ENCODE measurements around the gene AGAP3. TPM values are rescaled to one million over a fixed set of nuclear protein-coding genes. Genes with fewer than 3 reads are reported as not detected.

Gene AGAP3
- total and polyA plus RNA-seq, 2 of the 4 experiments (the other 2 are of a cell fraction): 35.3 to 93.9 TPM

DNA sequence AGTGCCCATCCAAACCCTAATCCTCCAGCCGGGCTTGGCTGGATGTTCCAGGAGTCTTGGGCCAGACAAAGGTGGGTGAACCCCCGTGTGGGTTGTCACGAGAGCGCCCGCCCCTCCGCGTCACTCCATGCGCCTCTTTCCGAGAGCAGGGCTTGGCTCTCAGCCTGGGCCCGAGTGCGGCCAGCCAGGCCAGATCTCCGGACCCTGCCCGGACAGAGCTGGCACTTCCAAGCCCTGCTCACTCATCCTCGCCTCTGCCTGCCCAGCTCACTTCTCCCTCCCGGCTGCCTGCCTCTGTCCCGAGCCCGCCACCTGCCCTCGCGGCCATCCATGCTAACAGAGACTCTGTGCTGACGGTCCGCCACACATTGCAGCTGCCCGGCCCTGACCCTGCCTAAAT, 34.6 kb downstream of the AGAP3 start:
- CTCF ChIA-PET: no interaction called here
- intact Hi-C loops (cut with micrococcal nuclease): loop anchor here (5.0 kb wide), 1 partner anchor 181 kb away; no protein-coding TSS in a partner anchor

More for the DNA sequence above, 34.6 kb downstream of the AGAP3 start:
- Histone ChIP-seq H4K20me1 (ENCODE audit: insufficient read depth, low read length) (peaks cover 44% of the 10 kb centered on the region), H3K4me3 (ENCODE audit: insufficient read depth, low read depth, low read length) (no peak overlapping the region), H3K9ac (ENCODE audit: low read depth, low read length) (no peak overlapping the region), H3K36me3 (ENCODE audit: control insufficient read depth, insufficient read depth, low read length) (peaks cover 73% of the 10 kb centered on the region), H4K5ac (ENCODE audit: low read depth, low read length) (no peak overlapping the region), H3K23ac (ENCODE audit: low read depth, low read length) (no peak overlapping the region), H2AK5ac (ENCODE audit: low read depth, low read length) (no peak overlapping the region), H3K27me3 (ENCODE audit: control insufficient read depth, insufficient read depth, low read length) (no peaks in the 10 kb centered on the region), H2BK120ac (ENCODE audit: low read depth, low read length) (no peak overlapping the region), H3K4me1 (ENCODE audit: control insufficient read depth, insufficient read depth, low read length) (peaks cover under 1% of the 10 kb centered on the region; the same call in 1 of the 2 replicates), H2BK5ac (ENCODE audit: low read depth, low read length, poor library complexity, severe bottlenecking) (no peak overlapping the region), H3K9me1 (ENCODE audit: insufficient read depth, low read length) (no peaks in the 10 kb centered on the region), H3K56ac (ENCODE audit: extremely low read depth, insufficient read depth, low read length) (no peak overlapping the region), H3K14ac (replicated peaks; ENCODE audit: low read depth, low read length) (no peak overlapping the region), H2BK20ac (ENCODE audit: low read depth, low read length) (no peak overlapping the region), H3K4me2 (ENCODE audit: low read depth, low read length) (no peak overlapping the region), H2AFZ (replicated peaks; ENCODE audit: low read length, poor library complexity) (no peak overlapping the region), H2BK15ac (ENCODE audit: low read depth, low read length) (no peak overlapping the region), H3K27ac (ENCODE audit: insufficient read depth, low read length) (no peak overlapping the region), H2AK9ac (replicated peaks; ENCODE audit: low read depth, low read length, poor library complexity) (no peak overlapping the region), H3K79me1 (ENCODE audit: low read depth in 1 of 2, low read length in 2 of 2) (peaks cover 14 to 51% of the 10 kb centered on the region in 2 experiments), H4K8ac (ENCODE audit: low read depth in 2 of 2, low read length in 2 of 2) (no peak overlapping the region), H3K4ac (ENCODE audit: low read depth, low read length) (no peak overlapping the region), H3K9me3 (ENCODE audit: control insufficient read depth, insufficient read depth, low read length) (no peaks in the 10 kb centered on the region), H3K18ac (ENCODE audit: low read depth, low read length) (no peak overlapping the region), H4K91ac (ENCODE audit: insufficient read depth, low read depth, low read length) (no peak overlapping the region)
- TF ChIP-seq, protein P1, sequence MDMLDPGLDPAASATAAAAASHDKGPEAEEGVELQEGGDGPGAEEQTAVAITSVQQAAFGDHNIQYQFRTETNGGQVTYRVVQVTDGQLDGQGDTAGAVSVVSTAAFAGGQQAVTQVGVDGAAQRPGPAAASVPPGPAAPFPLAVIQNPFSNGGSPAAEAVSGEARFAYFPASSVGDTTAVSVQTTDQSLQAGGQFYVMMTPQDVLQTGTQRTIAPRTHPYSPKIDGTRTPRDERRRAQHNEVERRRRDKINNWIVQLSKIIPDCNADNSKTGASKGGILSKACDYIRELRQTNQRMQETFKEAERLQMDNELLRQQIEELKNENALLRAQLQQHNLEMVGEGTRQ (IDR thresholded peaks at IDR 0.05; ENCODE audit: low read depth, low read length): no peak
- TF ChIP-seq CEBPB (IDR thresholded peaks at IDR 0.05; ENCODE audit: low read depth, low read length): no peak
- TF ChIP-seq, protein P2, sequence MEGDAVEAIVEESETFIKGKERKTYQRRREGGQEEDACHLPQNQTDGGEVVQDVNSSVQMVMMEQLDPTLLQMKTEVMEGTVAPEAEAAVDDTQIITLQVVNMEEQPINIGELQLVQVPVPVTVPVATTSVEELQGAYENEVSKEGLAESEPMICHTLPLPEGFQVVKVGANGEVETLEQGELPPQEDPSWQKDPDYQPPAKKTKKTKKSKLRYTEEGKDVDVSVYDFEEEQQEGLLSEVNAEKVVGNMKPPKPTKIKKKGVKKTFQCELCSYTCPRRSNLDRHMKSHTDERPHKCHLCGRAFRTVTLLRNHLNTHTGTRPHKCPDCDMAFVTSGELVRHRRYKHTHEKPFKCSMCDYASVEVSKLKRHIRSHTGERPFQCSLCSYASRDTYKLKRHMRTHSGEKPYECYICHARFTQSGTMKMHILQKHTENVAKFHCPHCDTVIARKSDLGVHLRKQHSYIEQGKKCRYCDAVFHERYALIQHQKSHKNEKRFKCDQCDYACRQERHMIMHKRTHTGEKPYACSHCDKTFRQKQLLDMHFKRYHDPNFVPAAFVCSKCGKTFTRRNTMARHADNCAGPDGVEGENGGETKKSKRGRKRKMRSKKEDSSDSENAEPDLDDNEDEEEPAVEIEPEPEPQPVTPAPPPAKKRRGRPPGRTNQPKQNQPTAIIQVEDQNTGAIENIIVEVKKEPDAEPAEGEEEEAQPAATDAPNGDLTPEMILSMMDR (conservative IDR thresholded peaks at IDR 0.05; ENCODE audit: low read depth, low read length): no peak
- no peak for TF ChIP-seq MXI1 (IDR thresholded peaks at IDR 0.05; ENCODE audit: borderline replicate concordance, low read depth, low read length)
- TF ChIP-seq NFE2L2 (IDR thresholded peaks at IDR 0.05; ENCODE audit: low read depth, low read length): no peak
- TF ChIP-seq BHLHE40 (IDR thresholded peaks at IDR 0.05; ENCODE audit: low read depth, low read length): no peak
- TF ChIP-seq SMC3 (IDR thresholded peaks at IDR 0.05; ENCODE audit: low read depth, low read length): no peak
- no peak for TF ChIP-seq MAZ (IDR thresholded peaks at IDR 0.05; ENCODE audit: borderline replicate concordance, low read depth, low read length)
- TF ChIP-seq POLR2A (IDR thresholded peaks at IDR 0.05; ENCODE audit: low read depth, low read length): no peak
- no peak for TF ChIP-seq FOS (IDR thresholded peaks at IDR 0.05; ENCODE audit: low read depth, low read length)
- TF ChIP-seq RCOR1 (IDR thresholded peaks at IDR 0.05; ENCODE audit: insufficient replicate concordance, low read length): no peak
- TF ChIP-seq RFX5 (IDR thresholded peaks at IDR 0.05; ENCODE audit: low read depth, low read length): no peak
- no peak for TF ChIP-seq RAD21 (IDR thresholded peaks at IDR 0.05; ENCODE audit: low read length)
- POLR2A ChIA-PET (ENCODE audit: unreplicated experiment): interaction anchor here (0.6 kb wide), 1 partner anchor 142 kb away, joined by 6 read pairs; no protein-coding TSS in a partner anchor
- WGBS, 2 experiments (ENCODE audit: extremely low coverage in 2 of 2, insufficient read length in 1 of 2): 93% methylated on average over 18 of the region's 22 CpGs; no CpG with 5 or more reads in 1 of the 2 experiments
- ATAC-seq (ENCODE audit: low read depth): no peak
- in situ Hi-C loops (cut with MboI; ENCODE audit: low sequenced_read_pairs) (loop anchor here (10.0 to 25.0 kb wide), 2 partner anchors 184 to 334 kb away; no protein-coding TSS in a partner anchor), dilution Hi-C loops (cut with HindIII; ENCODE audit: low sequenced_read_pairs, unreplicated experiment) (no loop called here)
- BruUV-seq (replicated peaks): no TSS peak
- no peak for DNase-seq
